ENCODE data around the gene ATOH8.

Gene ATOH8

DNA sequence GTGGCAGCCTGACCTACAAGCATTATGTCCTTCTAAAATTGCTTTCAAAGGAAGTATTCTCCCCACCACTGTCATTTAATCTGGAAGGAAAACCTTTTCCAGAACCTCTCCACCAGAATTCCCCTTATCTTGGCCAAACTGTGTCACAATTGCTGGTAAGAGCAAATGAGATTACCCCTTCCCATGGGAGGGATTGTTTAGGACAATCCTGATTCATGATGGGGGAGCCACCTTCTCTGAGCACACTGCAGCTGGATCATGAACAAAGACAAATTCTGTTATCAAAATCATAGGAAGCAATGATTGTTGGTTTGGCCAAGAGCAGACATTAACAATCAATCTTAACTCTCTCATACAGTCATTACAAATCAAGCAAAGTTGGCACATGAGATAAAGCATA lies 18.1 kb upstream of the ATOH8 start:
- DNase-seq: no peak

DNA sequence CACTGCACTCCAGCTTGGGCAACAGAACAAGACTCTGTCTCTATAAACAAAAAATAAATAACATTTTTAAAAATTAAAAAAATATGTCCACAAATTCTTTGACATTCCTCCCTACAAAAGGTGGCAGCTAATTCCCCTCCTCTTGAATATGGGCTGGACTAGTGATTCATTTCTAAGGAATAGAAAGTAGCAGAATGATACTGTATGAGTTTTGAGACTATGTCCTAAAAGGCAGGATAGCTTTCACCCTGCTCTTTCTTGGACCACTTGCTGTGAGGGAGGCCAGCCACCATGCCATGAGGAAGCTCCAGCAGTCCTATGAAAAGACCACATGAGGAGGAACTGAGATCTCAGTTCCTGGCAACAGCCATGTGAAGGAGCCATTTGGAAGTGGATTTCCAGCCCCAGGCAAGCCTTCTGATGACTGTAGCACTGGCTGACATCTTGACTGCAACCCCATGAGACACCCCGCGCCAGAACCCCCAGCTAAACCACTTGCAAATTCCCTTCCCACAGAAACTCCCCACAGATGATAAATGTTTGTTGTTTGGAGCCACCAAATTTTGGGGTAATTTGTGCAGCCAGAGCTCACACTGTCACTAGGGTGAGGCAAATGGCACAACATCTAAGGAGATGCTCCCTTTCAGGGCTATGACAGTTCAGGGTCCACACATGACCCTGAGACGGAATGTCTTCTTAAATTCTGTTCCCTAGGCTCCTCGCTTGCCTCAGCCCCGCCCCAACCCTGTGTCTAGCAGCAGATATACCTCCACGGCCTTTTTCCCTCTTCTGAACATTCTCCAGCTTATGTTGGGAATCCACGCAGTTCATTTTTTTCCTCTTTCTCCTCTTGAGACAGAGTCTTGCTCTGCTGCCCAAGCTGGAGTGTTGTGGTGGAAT lies 17.1 kb upstream of the ATOH8 start:
- no peak for DNase-seq

DNA sequence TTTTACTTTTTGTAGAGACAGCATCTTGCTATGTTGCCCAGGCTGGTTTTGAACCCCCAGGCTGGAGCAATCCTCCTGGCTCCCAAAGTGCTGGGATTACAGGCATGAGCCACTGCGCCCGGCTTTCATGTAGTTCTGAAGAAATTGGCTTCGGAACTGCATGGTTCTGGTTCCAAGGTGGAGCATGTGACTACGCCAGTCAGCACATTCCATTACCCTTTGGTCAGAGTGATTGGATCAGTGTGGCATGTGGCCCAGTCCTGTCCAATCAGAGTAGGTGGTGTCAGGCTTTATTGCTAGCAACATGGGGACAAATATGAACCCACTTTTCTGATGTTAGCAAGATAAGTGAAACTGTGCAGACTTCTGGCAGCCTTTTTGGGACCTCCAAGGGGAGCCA lies 16.3 kb upstream of the ATOH8 start:
- peak in 1 of 56 donors; percentile 44 for DNase-seq

DNA sequence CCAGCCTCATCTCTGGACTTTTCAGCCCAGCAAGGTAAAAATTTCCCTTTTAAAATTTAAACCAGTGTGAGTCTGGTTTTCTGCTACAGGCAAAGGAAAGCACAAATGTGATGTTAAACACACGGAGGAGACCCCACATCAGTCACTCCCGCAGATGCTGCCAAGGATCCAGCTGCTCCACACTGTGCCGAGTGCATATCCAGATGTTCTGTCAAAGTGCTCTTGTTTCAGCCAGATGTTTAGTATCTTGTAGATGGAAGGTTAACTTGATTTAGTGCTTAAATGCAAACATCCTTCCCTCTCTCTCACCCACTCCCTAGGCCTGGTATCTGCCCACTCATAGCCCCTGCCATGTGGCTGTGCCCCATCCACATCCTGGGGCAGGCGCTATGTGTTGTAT lies 15.8 kb upstream of the ATOH8 start:
- DNase-seq: no peak

DNA sequence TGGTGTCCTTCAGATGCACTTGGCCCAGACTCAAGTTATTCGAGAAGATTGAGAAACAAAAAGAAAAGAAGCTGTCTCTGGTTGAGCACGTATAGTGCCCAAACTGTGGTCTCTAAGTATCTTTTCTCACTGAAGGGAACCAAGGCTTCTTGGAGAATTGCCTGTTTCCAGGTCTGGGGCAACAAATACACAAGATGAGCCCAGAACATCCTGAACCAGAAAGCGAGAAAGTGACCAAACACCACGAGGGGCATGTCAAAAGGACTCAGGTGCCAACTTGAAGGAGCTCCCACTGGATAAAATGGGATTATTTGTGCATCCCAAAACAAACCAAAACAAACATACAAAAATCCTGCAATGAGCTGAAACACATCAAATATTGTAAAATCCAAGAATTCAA lies 13.6 kb upstream of the ATOH8 start:
- no peak for DNase-seq

DNA sequence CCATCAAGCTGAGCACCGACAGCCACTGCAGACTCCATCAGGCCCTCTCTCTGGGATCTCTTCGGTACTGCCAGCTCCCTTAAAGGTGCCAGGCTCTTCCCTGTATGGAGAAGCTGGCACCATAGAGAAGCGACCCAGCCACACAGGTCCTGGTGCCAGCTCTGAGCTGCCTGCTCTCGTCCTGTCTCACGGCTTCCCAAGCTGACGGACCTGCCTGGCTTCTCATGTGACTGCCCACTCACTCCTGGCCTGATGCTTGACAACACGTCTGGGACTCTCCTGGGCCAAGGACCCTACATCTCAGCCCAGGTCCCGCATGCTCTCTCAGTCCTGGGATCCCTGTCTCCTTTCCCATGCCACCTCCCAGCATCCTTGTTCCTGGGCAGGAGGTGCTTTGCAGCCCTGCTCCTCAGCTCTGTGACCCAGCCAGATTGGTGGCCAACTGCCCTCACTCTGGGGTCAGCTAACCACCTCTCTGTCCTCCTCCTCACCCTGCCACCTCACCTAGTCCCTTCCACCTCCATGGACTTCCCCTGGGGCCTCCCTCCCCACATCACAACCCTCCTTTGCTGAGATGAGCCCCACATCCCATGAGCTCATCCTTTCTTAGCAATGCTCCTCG lies 12.5 kb upstream of the ATOH8 start:
- DNase-seq: peak in 16 of 56 donors; percentile 26 to 78 (median 47)

DNA sequence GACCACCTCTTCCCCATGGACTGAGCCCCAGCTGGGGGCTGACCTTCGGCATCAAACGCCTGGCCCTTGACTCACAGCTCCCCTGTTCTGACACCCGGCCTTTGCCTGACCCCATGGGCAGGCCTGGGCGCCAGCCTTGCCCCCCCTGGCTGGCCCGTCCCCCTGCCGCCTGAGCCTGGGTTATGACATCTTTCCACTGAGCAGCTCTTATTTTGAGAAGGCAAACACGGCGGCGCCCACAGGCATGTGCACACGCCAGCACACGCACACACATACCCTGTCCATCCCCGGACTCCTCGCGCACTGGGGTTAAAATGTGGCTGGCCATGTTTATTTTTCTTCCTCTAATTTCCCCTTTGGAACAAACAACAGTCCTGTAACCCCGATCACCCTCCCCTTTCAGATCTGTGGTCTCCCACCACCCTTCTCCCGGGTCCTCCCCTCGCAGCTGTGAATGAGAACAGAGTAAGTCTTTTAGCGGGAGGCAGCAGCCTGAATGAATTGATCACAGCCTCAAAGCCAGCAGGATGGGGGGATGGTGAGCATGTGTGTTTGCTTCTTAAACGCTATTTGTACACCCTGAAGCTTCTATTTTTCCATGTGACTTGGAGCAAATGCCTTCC lies 11.8 kb upstream of the ATOH8 start:
- peak in 53 of 56 donors; percentile 37 to 94 (median 78) for DNase-seq

DNA sequence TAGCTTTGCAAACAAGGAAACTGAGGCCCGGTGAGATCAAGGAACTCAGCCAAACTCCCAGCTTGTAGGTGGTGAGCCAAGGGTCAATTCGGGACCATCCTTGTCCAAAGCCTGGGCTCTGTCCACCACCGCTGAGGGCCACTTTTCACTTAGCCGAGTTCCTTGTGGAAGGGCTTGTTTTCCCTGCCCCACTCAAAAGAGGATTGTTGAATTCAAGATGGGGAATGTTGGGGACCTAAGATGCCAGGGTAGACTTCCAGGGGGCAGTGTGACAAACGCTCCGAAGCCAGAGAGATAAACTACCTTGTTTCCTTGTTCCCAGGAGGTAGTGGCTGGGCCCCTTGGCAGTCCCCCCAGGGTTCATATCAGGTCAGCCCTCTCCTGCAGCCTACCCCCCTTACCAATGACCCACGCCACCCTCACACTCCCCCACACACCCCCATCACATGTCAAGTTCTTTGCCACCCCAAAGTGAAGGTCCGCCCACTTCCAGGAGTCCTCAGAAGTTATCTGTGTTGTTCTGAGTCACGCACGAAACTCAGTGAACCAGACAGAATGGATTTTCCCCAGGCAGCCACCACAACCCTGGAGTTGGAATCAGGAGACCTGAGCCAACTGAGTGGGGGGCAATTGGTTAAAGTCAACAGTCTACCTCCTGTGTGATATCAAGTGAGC lies 10.3 kb upstream of the ATOH8 start:
- peak in 1 of 56 donors; percentile 8 for DNase-seq

DNA sequence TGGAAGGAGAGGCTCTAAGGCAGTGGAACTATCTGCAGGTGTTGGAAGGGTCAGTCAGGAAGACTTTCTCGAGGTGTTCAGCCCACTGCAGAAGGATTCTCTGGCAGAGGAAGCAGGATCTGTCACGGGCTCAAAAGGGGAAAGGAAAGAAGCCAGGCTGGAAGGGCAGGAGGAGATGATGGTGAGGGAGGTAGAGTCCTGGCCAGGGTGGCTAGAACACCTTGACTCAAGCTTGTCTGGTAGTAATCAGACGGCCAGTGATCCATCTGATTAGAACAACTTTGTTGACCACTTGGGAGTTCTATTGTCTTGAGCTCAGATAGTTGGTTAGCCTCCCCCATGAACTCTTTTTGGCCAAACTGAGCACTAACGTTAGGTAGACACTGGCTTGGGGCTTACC lies 9.7 kb upstream of the ATOH8 start:
- DNase-seq: no peak

DNA sequence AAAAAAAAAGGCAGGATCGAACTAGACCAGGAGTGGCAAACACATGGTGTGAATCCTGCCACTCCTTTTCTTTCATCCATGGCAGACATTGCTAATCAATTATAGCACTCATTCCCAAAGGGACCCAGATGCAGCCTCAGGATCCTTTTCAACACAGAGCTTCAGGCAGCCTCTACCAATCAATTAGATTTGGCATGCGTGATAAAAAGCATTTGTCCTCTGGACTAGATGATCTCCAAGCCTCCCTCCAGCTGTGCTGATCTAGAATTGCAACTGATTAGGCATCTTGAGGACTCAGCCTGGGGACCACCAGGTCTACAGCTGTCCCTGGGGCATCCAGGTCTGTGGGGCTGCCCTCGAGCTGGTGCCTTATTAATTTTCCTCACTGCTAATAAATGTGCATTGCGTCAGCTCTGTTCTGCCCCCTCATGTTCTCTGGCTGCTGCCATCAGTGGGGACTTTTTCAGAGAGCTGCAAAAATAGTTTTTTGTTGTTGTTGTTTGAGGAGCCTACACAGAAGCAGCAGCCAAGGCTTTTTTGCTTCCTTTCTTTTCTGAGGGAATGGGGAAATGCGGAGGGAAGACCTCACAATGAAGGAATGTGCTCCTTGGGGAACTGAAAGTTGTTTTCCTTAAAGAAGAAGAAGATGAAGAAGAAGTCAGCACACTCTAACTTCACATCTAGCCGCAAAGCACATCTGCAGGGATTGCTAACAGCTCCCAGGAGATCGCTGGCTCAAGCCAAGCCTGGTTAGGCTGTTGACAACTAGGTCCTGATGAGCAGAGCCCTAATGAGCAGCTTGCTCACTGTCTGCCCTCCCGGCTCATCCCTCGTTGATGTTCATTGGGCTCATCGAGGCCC lies 8.8 kb upstream of the ATOH8 start:
- peak in 31 of 56 donors; percentile 12 to 74 (median 37) for DNase-seq

DNA sequence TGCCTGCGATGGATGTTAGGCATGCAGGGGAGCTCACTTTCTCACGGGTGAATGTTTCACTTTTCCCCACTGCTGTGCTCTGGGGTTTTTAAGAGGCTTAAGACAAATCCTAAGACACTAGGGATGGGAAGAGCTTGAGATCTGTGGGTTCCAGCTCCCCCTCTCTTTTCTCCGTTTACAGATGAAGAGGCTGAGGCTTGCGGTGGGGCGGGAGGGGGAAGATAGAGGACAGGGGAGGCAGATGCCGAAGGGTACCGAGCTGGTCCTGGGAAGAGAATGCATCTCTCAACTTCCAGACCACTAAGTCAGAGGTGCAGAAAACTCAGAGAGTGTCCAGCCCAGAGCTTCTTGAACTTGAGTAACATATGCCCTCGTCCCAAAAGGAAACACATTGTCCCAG lies 8.2 kb upstream of the ATOH8 start:
- DNase-seq: no peak

DNA sequence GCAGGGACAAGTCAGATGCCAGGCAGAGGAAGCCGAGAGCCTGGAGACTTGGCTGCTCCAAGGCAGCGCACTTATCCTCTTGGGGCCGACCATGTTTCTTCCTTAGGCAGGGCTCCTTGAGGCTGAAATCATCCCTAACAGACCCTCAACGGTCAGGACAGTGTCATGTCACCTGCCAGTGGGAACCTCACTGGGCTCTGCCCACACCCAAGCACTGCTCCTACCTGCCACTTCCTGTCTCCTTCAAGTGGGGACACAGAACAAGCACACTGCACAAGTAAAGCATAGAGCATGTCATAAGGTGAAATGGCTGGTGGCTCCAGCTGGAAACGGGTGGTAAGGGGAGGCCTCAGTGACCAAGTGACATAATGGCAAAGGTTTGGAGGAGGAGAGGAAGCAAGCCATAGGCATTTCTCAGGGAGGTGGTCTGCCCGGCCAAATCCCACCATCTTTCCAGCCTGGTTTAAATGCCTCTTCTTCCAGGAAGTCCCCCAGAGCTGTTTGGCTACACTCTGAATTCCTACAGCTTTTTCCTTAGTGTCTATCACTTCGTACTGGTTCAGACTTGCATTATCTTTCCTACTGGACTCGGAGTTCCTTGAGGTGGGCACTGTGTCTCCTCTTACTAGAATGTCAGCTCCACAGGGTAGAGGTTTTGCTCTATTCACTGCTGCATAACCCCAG lies 7.3 kb upstream of the ATOH8 start:
- DNase-seq: no peak

DNA sequence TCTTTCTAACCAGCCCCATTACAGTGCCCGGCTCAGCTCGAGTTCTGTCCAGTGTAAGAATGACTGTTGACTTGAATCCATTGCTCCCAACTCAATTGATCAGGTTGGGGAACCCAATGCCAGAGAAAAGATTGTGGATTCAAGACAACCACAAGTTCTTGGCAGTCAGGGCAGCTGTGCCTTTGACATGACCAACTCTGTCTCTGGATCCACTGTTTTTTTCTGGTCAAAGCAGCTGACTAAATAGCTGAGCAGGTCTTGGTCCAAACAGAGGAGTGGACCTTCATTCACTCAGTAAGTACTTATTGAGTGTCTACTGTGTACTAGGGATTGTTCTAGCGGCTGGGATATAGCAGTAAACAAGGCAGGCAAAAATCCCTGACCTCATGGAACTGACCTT lies 6.3 kb upstream of the ATOH8 start:
- DNase-seq: no peak

DNA sequence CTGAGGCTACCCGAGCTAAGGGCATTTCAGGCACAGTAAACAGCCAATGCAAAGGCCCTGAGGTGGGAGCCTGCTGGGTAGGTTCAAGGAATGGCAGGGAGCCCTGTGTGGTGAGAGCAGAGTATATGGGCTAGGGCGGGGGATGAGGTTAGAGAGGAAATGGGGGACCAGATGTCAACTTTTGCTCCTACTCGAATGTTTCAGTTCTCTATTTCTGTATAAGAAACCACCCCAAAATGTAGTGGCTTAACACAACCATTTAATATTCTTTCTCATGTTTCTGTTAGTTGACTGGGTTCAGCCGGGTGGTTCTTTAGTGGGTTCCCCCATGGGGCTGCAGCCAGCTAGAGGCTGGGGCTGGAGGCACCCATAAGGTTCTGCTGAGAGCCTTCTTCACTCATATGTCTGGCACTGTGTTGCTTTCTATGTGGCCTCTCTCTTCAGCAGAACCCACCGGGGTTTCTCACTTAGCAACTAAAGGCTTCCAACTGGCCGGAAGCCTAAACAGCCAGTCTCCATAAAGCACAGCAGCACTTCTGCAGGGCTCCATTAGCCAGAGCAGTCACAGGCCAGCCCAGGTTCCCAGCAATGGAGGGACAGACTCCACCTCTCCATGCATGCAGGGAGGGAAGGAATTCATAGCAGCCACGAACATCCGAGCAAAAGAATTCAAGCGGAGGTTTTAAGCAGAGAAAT lies 5.6 kb upstream of the ATOH8 start:
- DNase-seq: no peak

DNA sequence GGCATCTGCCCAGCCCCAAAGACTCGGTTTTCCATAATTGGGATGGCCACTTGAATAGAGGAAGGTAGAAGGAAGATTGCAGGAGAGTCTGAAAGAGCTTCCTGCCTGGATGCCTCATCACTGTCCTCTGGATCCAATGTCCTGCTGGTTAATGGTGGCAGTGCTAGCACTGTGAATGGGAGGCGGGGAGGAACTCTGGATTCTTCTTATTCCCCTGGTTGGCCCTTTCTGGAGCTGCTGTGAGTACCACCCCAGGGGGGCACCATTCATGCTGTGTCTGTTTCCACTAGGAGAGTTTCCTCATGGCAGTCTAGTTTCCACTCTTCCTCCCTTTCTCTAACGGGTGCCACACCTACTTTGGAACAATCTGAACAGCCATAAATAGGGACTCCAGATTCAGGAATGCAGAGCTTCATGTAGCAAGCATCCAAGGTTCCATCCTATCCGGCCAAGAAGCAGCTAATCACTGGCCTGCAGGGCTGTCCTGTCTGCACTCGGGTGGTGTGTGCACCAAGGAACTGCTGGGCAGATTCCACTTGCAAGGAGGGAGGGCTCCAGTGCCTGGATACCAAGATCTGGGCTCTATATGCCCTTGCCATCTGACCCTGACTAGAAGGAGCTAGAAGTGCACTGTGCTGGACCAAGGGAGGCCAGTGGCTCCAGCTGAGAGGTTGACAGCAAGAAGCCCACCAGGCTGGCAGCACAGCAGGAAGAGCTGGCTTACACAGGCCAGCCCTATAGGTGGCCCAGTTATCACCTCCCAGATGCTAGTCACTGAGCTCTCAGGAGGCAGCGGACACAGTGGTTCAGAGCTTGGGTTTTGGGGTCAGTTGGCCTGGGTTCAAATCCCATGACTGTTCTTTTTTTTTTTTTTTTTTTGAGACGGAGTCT lies 4.6 kb upstream of the ATOH8 start:
- DNase-seq: no peak

DNA sequence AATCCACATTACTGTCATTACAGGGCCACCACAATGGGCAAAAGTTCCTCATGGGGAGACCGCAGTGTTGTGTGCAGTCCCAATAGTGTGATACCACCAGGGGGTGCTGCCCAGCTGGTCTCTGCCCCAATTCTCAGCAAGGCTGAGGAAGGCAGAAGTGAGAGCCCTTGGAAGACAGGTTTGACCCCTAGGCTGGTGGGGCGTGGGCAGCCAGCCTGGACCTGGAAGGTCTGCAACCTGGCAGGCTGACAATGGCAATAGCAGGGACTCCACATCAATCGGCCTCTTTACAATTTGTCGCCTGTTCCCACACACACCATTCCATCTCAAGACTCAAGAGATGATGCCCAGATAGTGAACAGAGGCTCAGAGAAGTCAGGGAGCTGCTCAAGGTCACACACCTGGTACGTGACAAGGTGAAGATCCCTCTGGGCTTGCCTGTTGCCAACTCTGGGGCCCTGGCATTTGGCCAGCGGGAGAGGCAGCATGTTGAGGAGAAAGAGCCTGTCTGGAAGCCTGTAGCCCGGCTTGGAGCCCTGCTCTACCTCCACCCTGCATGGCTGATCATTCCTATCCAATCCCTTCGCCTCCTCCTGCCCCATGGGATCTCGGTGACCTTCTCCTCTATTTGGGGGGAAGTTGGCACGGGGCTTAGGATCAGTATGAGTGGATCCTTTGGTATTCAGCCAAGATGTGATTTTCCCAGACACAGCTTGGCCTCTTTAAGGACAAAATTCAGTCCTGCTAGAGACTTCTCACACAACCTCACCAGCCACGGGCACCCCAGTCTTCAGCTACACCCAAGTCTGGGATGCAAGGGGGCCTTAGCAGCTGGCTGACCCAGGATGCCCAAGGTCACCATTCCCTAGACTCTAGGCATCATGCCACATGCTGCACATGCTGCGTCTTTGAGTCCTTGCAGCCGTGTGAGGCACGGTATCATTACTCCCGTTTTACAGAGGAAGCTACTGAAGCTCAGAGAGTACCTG lies 2.9 kb upstream of the ATOH8 start:
- DNase-seq: peak in 51 of 56 donors; percentile 13 to 84 (median 58)

DNA sequence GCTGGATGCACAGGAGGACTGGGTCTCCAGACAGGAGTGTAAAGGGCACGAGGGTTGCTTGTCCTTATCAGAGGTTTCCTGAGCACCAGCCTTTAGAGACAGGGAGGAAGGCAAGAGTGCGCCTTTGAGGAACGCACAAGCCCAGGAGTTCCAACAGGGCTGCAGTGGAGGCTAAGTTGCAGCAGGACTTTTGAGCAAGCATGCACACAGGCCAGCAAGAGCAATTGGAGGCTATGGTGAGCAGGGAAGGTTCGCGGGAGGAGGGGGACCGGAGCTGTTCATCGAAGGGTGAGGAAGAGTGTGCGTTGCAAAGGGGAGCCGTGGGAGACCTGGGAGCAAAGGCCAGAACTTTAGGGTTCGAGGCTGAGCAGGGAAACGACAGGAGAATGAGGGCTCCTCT lies 2.2 kb upstream of the ATOH8 start:
- no peak for DNase-seq
